HL-60 (cell line): ENCODE data around the gene CREB3.

Source experiments
- GABPA ChIP-seq: IDR thresholded peaks from 2 replicates; pipeline ENCODE4 v1.6.1; 2012; ENCODE audit warnings: low read depth
- POLR2AphosphoS5 ChIP-seq: IDR thresholded peaks from 2 replicates; pipeline ENCODE4 v1.6.1; 2012; ENCODE audit warnings: low read depth
- SPI1 ChIP-seq: IDR thresholded peaks from 2 replicates; pipeline ENCODE4 v1.6.1; 2012; ENCODE audit warnings: low read depth, mild to moderate bottlenecking, borderline replicate concordance
- TF ChIP-seq, protein P1 (sequence below): IDR thresholded peaks from one replicate; pipeline ENCODE4 v1.5.1; 2011; ENCODE audit warnings: low read length, control low read depth, inconsistent platforms; ENCODE audit not compliant: insufficient read depth
- TF ChIP-seq, protein P2 (sequence below): IDR thresholded peaks from 2 replicates; pipeline ENCODE4 v1.6.1; 2012; ENCODE audit warnings: low read depth; ENCODE audit not compliant: insufficient replicate concordance

DNA sequence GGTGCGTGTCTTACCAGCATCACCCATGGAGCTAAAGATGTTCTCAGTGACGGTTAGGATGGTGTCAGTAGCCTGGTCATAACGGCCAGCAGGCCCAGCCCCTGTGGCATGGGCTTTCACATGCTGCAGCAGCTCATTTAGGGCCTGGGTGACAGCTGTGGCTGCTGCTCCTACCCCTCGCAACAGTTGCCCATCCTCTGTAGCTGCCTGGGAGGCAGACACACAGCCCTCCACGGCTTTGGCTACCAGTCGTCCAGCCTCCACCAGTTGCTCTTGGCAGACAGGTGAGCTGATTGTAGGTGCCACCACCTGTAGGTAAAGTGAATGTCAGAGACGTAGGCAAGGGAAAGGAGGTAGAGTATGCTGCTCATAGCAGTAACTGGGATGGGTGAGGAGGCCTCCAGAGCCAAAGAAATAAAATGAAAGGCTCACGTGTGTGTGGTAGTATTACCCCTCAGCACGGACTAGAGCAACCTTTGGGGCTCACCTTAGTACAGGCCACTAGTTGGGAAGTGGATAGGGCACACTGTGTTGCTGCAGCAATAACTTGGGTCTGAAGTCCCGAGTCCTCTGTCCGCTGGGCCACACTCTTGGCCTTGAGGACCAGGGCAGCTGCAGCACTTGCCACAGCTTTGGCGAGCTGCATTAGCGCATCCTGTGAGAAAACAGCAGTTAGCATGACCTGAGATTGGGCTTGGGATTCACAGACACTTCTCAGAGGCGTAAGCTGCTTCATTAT is 15.2 kb upstream of the CREB3 start:
- TF ChIP-seq, protein P1, sequence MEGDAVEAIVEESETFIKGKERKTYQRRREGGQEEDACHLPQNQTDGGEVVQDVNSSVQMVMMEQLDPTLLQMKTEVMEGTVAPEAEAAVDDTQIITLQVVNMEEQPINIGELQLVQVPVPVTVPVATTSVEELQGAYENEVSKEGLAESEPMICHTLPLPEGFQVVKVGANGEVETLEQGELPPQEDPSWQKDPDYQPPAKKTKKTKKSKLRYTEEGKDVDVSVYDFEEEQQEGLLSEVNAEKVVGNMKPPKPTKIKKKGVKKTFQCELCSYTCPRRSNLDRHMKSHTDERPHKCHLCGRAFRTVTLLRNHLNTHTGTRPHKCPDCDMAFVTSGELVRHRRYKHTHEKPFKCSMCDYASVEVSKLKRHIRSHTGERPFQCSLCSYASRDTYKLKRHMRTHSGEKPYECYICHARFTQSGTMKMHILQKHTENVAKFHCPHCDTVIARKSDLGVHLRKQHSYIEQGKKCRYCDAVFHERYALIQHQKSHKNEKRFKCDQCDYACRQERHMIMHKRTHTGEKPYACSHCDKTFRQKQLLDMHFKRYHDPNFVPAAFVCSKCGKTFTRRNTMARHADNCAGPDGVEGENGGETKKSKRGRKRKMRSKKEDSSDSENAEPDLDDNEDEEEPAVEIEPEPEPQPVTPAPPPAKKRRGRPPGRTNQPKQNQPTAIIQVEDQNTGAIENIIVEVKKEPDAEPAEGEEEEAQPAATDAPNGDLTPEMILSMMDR = no peak
- TF ChIP-seq POLR2AphosphoS5 = no peak
- TF ChIP-seq, protein P2, sequence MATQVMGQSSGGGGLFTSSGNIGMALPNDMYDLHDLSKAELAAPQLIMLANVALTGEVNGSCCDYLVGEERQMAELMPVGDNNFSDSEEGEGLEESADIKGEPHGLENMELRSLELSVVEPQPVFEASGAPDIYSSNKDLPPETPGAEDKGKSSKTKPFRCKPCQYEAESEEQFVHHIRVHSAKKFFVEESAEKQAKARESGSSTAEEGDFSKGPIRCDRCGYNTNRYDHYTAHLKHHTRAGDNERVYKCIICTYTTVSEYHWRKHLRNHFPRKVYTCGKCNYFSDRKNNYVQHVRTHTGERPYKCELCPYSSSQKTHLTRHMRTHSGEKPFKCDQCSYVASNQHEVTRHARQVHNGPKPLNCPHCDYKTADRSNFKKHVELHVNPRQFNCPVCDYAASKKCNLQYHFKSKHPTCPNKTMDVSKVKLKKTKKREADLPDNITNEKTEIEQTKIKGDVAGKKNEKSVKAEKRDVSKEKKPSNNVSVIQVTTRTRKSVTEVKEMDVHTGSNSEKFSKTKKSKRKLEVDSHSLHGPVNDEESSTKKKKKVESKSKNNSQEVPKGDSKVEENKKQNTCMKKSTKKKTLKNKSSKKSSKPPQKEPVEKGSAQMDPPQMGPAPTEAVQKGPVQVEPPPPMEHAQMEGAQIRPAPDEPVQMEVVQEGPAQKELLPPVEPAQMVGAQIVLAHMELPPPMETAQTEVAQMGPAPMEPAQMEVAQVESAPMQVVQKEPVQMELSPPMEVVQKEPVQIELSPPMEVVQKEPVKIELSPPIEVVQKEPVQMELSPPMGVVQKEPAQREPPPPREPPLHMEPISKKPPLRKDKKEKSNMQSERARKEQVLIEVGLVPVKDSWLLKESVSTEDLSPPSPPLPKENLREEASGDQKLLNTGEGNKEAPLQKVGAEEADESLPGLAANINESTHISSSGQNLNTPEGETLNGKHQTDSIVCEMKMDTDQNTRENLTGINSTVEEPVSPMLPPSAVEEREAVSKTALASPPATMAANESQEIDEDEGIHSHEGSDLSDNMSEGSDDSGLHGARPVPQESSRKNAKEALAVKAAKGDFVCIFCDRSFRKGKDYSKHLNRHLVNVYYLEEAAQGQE = no peak
- no peak for TF ChIP-seq SPI1
- no peak for TF ChIP-seq GABPA
